HG02798 (cell line): ENCODE measurements around the gene MIX23.
A peak's percentile ranks its signal among the peaks of the same experiment; 100 is the strongest.

ENCODE experiments used
- ATAC-seq: cut with Tn5 transposase; IDR thresholded peaks from one replicate; pipeline ENCODE4 v1.9.1; 2021; ENCODE audit warnings: mild to moderate bottlenecking; ENCODE audit not compliant: unreplicated experiment, poor library complexity

Gene MIX23

GRCh38 chr3:122353893-122354401 is 29.1 kb downstream of the MIX23 start:
- no peak for ATAC-seq

DNA sequence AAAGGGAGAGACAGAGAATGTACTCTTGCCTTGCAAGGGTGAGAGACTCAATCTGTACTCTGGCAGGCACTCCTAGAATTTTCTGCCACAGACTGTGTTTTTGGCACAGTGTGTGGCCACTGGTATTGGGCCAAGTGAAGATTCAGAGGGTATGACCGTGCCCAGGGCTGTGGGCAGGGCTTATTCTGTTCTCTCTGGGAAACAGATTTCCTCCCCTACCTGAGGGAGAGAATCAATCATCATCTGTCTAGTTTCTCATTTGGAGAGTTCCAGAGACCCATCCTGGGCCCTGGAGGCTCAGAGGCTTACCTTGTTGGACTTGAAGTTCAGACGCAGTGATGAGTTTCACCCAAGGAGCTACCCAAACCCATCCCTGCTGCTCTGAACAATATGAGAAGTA is 29.8 kb downstream of the MIX23 start:
- ATAC-seq = no peak

GRCh38 chr3:122351612-122352011 is 31.4 kb downstream of the MIX23 start:
- ATAC-seq = no peak

DNA sequence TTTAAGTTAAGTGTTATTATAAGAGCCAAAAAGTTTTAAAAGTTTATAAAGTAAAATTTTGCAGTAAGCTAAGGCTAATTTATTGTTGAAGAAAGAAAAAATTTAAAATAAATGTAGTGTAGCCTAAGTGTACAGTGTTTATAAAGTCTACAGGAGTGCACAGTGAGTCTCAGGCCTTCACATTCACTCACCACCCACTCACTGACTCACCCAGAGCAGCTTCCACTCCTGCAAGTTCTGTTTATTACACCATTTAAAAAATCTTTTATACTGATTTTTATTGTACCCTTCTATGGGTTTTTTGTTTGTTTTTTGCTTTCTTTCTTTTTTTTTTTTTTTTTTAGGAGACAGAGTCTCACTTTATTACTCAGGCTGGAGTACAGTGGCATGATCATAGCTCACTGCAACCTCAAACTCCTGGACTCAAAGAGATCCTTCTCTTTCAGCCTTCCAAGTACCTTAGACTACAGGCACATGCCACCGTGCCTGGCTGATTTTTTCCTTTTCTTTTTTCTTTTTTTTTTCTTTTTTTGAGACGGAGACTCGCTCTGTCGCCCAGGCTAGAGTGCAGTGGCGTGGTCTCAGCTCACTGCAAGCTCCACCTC is 32.1 kb downstream of the MIX23 start:
- ATAC-seq = no peak

DNA sequence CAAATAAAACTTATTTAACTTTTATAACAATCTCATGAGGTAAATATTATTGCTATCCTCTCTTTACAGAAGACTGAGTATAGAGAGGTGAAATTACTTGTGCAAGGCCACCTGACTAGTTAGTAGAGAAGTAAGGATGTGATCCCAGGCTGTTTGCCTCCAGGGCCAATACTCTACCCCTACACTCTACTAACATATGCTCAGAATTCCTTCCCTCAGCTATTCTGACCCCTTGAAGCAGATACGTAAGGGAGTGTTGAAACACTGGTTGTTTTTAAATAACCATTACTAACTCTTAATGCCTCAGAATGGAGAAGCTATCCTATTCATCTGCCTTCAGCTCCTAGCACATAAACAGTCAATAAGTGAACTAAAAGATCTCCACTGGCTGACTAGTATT is 33.9 kb downstream of the MIX23 start:
- ATAC-seq = no peak

GRCh38 chr3:122343654-122344053 is 39.4 kb downstream of the MIX23 start:
- no peak for ATAC-seq

- no peak for ATAC-seq
These were observed 40.2 kb downstream of the MIX23 start for GRCh38 chr3:122342803-122343202.

GRCh38 chr3:122332551-122332950 is 50.5 kb downstream of the MIX23 start:
- ATAC-seq = no peak

DNA sequence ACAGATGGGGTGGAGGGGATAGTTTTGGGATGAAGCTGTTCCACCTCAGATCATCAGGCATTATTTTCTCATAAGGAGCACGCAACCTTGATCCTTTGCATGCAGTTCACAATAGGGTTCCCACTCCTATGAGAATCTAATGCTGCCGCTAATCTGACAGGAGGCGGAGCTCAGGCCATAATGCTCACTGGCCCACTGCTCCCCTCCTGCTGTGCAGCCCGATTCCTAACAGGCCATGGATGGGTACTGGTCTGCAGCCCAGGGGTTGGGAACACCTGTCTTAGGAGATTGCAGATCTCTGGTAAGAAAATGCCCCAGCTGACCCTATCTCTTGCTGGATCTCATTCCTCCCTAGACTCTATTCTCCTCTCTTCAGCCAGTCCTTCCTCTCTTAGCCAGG is 51.1 kb downstream of the MIX23 start:
- ATAC-seq = no peak

GRCh38 chr3:122325769-122326168 is 57.3 kb downstream of the MIX23 start:
- no peak for ATAC-seq

GRCh38 chr3:122324871-122325323 is 58.1 kb downstream of the MIX23 start, which contains the start of gene CSTA:
Gene CSTA (plus strand): TSS chr3:122325248. CDS start chr3:122325293, 45 bp downstream.
- ATAC-seq = no peak

- peak; percentile 78 for ATAC-seq
These were observed 60.6 kb downstream of the MIX23 start for GRCh38 chr3:122322095-122323075.

GRCh38 chr3:122318620-122319019 is 64.4 kb downstream of the MIX23 start:
- ATAC-seq = no peak

DNA sequence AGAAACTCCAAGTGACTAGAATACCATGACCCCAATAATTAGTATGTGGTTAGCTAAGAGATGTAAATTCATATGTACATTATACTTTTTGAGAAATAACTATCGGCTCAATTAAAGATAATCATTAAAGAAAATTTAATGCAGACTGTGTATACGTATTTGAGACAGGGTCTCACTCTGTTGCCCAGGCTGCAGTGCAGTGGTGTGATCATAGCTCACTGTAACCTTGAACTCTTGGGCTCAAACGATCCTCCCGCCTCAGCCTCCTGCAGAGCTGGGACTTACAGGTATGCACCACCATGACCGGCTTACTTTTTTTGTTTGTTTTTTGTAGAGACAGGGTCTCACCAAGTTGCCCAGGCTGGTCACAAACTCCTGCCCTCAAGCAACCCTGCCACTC is 66.7 kb downstream of the MIX23 start:
- ATAC-seq = no peak

DNA sequence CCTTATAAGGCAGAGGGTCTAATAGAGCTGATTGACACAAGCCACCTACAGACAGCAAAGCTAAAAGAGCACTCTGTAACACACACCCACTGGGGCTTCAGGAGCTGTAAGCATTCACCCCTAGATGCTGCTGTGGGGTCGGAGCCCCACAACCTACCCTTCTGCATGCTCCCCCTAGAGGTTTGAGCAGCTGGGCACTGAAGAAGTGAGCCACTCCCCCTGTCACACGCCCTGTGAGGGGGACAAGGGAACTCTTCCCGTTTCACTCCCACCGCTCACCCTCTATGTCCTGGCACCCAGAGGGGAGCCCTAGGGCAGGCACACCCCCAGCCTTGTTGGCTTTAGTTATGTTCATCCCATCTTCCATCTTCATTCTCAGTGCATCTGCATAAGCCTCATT is 67.4 kb downstream of the MIX23 start:
- ATAC-seq = no peak

- no peak for ATAC-seq
These were observed 68.7 kb downstream of the MIX23 start for GRCh38 chr3:122314228-122314876.

GRCh38 chr3:122313281-122313680 is 69.8 kb downstream of the MIX23 start:
- no peak for ATAC-seq

GRCh38 chr3:122312826-122313225 is 70.2 kb downstream of the MIX23 start:
- no peak for ATAC-seq

- no peak for ATAC-seq
These were observed 72.7 kb downstream of the MIX23 start for GRCh38 chr3:122310361-122310760.
